Measurements from ENCODE around the gene SHROOM4. TPM values are rescaled to one million over a fixed set of nuclear protein-coding genes. Genes with fewer than 3 reads are reported as not detected.

The SHROOM4 gene
- total RNA-seq, 4 donors from 2014 or later = 4.6 to 14.1 (median 11.4) TPM

- no peaks in the 10 kb centered on the region for H3K9me3 ChIP-seq
- WGBS, 2 donors = 61 to 63% methylated on average over 1 to 2 of the region's 2 CpGs
- DNase-seq (ENCODE audit: low spot score in 2 of 2) = no peak
- no peak overlapping the region for H3K4me3 ChIP-seq
- peaks cover 0 to 3% of the 10 kb centered on the region in 2 donors for H3K27me3 ChIP-seq
- H3K36me3 ChIP-seq = no peaks in the 10 kb centered on the region
- H3K4me1 ChIP-seq = peaks cover 0 to 16% (median 6%) of the 10 kb centered on the region in 4 donors
- TF ChIP-seq EP300 (IDR thresholded peaks at IDR 0.05) (no peak), CTCF (IDR thresholded peaks at IDR 0.05) (no peak), POLR2A (IDR thresholded peaks at IDR 0.05) (no peak)
- no peak overlapping the region for H3K27ac ChIP-seq
Measured at GRCh38 chrX:50770702-50771101, 43.3 kb downstream of the SHROOM4 start.

- H3K36me3 ChIP-seq = no peaks in the 10 kb centered on the region
- WGBS, 2 donors = 36 to 57% methylated on average over 5 of the region's 5 CpGs
- H3K4me3 ChIP-seq = no peak overlapping the region
- DNase-seq (ENCODE audit: low spot score in 2 of 2) = no peak
- peak overlapping the region in 2 of 4 donors; percentile 54 to 70 for H3K27ac ChIP-seq
- peaks cover 0 to 16% (median 6%) of the 10 kb centered on the region in 4 donors for H3K4me1 ChIP-seq
- H3K9me3 ChIP-seq = no peaks in the 10 kb centered on the region
- peaks cover 0 to 10% of the 10 kb centered on the region in 2 donors for H3K27me3 ChIP-seq
- no peak for TF ChIP-seq EP300 (IDR thresholded peaks at IDR 0.05)
- no peak for TF ChIP-seq POLR2A (IDR thresholded peaks at IDR 0.05)
- TF ChIP-seq CTCF (IDR thresholded peaks at IDR 0.05) = no peak
Measured at GRCh38 chrX:50769389-50770063, 44.5 kb downstream of the SHROOM4 start.

DNA sequence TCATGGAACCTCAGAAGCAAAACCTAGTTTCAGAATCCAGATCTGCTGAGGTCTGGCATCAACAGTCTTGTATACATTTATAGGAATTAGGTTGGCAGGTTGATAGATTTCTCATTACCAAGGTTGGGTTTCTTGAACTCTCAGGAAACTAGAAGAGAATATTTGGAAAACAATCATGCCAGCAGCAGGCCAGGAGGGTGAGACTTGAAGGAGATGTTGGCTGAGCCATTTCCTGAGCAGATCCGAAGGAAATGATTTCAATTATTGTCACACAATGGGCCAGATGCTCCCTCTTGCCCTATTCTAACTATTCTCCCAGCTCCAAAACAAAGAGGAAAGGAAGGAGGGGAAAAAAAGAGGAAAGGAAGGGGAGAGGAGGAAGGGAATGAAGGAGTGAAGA is 45.2 kb downstream of the SHROOM4 start:
- Histone ChIP-seq H3K27me3 (peaks cover 0 to 15% of the 10 kb centered on the region in 2 donors), H3K9me3 (no peaks in the 10 kb centered on the region), H3K4me3 (no peak overlapping the region), H3K27ac (peak overlapping the region in 2 of 4 donors; percentile 54 to 70), H3K4me1 (peaks cover 0 to 16% (median 6%) of the 10 kb centered on the region in 4 donors), H3K36me3 (no peaks in the 10 kb centered on the region)
- no peak for DNase-seq (ENCODE audit: low spot score in 2 of 2)
- 8 to 34% methylated on average over 1 of the region's 1 CpG for WGBS, 2 donors
- TF ChIP-seq EP300 (IDR thresholded peaks at IDR 0.05) = no peak
- no peak for TF ChIP-seq POLR2A (IDR thresholded peaks at IDR 0.05)
- TF ChIP-seq CTCF (IDR thresholded peaks at IDR 0.05) = no peak

DNA sequence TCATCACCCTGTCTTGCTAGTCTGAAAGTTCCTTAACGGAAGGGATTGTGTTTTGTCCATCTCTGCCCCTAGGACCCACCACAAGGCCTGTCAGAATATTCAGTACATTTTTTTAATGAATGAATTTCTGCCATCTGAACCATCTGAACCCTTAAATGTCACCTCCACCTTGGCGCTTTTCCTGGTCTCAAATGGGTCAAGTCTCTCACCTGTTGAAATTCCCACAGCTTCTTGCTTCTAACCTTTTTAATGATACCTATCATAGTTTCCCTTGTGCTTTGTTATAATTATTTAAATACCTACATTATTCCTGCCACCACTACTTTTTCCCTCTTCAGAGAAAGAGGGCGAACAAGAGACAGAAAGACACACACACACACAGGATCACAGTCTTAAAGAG is 48.0 kb downstream of the SHROOM4 start:
- 78 to 95% methylated on average over 3 of the region's 3 CpGs for WGBS, 2 donors
- TF ChIP-seq POLR2A (IDR thresholded peaks at IDR 0.05) (no peak), CTCF (IDR thresholded peaks at IDR 0.05) (no peak)
- peaks cover 0 to 16% (median 6%) of the 10 kb centered on the region in 4 donors for H3K4me1 ChIP-seq
- H3K9me3 ChIP-seq = no peaks in the 10 kb centered on the region
- H3K27me3 ChIP-seq = peaks cover 0 to 17% of the 10 kb centered on the region in 2 donors
- H3K27ac ChIP-seq = no peak overlapping the region
- DNase-seq (ENCODE audit: low spot score in 2 of 2) = no peak
- no peak overlapping the region for H3K4me3 ChIP-seq
- H3K36me3 ChIP-seq = no peaks in the 10 kb centered on the region

DNA sequence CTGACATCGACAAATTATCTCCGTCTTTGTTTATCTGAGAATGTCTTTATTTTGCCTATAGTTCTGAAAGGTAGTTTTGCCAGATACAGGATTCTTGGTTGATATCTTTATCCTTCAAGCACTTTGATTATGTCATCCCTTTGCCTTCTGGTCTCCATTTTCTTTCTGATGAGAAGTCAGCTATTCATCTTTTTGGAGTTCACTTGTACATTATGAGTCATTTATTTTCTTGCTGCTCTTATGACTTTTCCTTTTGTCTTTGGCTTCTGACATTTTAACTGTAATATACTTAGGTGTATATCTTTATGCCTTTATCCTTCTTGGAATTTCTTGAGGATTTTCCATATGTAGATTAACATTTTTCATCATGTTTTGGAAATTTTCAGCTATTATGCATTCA is 51.4 kb downstream of the SHROOM4 start:
- WGBS, 2 donors = 82 to 90% methylated on average over 2 of the region's 2 CpGs
- no peak for DNase-seq (ENCODE audit: low spot score in 2 of 2)
- H3K4me1 ChIP-seq = peaks cover 0 to under 1% (median 0%) of the 10 kb centered on the region in 4 donors
- TF ChIP-seq POLR2A (IDR thresholded peaks at IDR 0.05) (no peak), EP300 (IDR thresholded peaks at IDR 0.05) (no peak), CTCF (IDR thresholded peaks at IDR 0.05) (no peak)
- no peak overlapping the region for H3K27ac ChIP-seq
- H3K9me3 ChIP-seq = no peaks in the 10 kb centered on the region
- peaks cover 0 to 20% of the 10 kb centered on the region in 2 donors for H3K27me3 ChIP-seq
- H3K4me3 ChIP-seq = no peak overlapping the region
- no peaks in the 10 kb centered on the region for H3K36me3 ChIP-seq
